ENCODE results near the gene EMSY. TPM values are rescaled to one million over a fixed set of nuclear protein-coding genes. Genes with fewer than 3 reads are reported as not detected.
"Not testable (repeated sequence)": the region's sequence is repeated elsewhere in the genome, so short reads cannot be mapped to it uniquely, and the experiment has no call there.

The EMSY gene
- 10 to 100 TPM; 31.4 to 35.9 TPM for total RNA-seq

- TF ChIP-seq, protein P1, sequence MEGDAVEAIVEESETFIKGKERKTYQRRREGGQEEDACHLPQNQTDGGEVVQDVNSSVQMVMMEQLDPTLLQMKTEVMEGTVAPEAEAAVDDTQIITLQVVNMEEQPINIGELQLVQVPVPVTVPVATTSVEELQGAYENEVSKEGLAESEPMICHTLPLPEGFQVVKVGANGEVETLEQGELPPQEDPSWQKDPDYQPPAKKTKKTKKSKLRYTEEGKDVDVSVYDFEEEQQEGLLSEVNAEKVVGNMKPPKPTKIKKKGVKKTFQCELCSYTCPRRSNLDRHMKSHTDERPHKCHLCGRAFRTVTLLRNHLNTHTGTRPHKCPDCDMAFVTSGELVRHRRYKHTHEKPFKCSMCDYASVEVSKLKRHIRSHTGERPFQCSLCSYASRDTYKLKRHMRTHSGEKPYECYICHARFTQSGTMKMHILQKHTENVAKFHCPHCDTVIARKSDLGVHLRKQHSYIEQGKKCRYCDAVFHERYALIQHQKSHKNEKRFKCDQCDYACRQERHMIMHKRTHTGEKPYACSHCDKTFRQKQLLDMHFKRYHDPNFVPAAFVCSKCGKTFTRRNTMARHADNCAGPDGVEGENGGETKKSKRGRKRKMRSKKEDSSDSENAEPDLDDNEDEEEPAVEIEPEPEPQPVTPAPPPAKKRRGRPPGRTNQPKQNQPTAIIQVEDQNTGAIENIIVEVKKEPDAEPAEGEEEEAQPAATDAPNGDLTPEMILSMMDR (IDR thresholded peaks at IDR 0.05), result no peak
- H3K36me3 ChIP-seq, result peaks cover 8% of the 10 kb centered on the region
- no peaks in the 10 kb centered on the region for H3K9me3 ChIP-seq
- peaks cover 0 to 31% of the 10 kb centered on the region in 2 donors for H3K4me1 ChIP-seq
- peak; percentile 98 for DNase-seq (ENCODE audit: low spot score)
- H3K4me3 ChIP-seq, result peak within 1 kb of the TSS; percentile 89 to 99
- no peaks in the 10 kb centered on the region for H3K27me3 ChIP-seq
- peak within 1 kb of the TSS; percentile 93 to 98 for H3K27ac ChIP-seq
Observed at GRCh38 chr11:76444384-76445120, at the start of gene EMSY. EMSY (plus strand) TSS chr11:76445018; CDS start chr11:76446939, 1,921 bp downstream.

- H3K4me1 ChIP-seq, result no peaks in the 10 kb centered on the region
- TF ChIP-seq, protein P1 (IDR thresholded peaks at IDR 0.05), result no peak
- no peak overlapping the region for H3K4me3 ChIP-seq
- no peaks in the 10 kb centered on the region for H3K27me3 ChIP-seq
- no peak overlapping the region for H3K27ac ChIP-seq
- no peak for DNase-seq (ENCODE audit: low spot score)
- no peaks in the 10 kb centered on the region for H3K36me3 ChIP-seq
- no peaks in the 10 kb centered on the region for H3K9me3 ChIP-seq
Observed at GRCh38 chr11:76395296-76395695, 49.5 kb upstream of the EMSY start.

- Histone ChIP-seq H3K36me3 (no peaks in the 10 kb centered on the region), H3K27me3 (no peaks in the 10 kb centered on the region), H3K27ac (no peak overlapping the region), H3K4me1 (no peaks in the 10 kb centered on the region), H3K4me3 (no peak overlapping the region), H3K9me3 (no peaks in the 10 kb centered on the region)
- TF ChIP-seq, protein P1 (IDR thresholded peaks at IDR 0.05), result no peak
- DNase-seq (ENCODE audit: low spot score), result no peak
Observed at GRCh38 chr11:76397383-76397782, 47.4 kb upstream of the EMSY start.

DNA sequence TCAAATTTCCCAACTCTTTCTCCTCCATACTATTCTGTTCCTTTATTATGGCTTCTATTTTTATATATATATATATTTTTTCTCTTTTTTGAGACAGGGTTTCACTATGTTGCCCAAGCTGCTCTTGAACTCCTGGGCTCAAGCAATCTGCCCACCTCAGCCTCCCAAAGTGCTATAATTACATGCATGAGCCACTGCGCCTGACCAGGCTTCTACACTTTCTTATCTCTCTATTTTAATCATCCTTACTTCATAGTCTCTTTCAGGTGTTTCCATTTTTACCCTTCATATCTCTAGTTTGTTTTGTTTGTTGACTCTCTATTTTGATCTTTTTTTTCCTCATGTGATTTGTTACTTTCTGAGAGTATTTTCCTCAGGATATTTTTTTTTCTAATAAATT lies 43.9 kb upstream of the EMSY start:
- H3K4me1 ChIP-seq, result no peaks in the 10 kb centered on the region
- H3K27ac ChIP-seq, result no peak overlapping the region
- DNase-seq (ENCODE audit: low spot score), result no peak
- no peaks in the 10 kb centered on the region for H3K36me3 ChIP-seq
- no peak overlapping the region for H3K4me3 ChIP-seq
- H3K9me3 ChIP-seq, result no peaks in the 10 kb centered on the region
- TF ChIP-seq, protein P1 (IDR thresholded peaks at IDR 0.05), result no peak
- no peaks in the 10 kb centered on the region for H3K27me3 ChIP-seq

GRCh38 chr11:76401484-76401883 lies 43.3 kb upstream of the EMSY start:
- not testable (repeated sequence) for H3K9me3 ChIP-seq; H3K4me3 ChIP-seq; H3K27me3 ChIP-seq; H3K4me1 ChIP-seq; DNase-seq (ENCODE audit: low spot score); H3K27ac ChIP-seq; H3K36me3 ChIP-seq

DNA sequence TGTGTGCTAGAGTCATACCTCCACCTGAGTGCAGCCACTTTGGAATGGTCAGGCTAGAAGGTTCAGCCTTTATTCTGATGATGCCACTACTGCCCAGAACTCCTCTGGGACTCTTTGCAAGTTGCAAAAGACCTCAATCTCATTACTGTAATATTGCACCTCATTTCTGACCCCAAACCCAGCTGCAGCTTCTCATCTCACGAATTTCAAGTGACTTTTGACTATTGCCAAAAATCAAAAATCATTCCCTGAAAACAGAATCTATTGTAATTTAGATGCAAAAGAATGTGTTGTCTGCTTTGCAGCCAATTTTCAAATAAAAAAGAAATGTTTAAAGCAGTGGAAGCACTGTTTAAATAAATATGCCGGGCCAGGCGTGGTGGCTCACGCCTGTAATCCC lies 38.5 kb upstream of the EMSY start:
- H3K4me1 ChIP-seq, result no peaks in the 10 kb centered on the region
- no peaks in the 10 kb centered on the region for H3K27me3 ChIP-seq
- H3K36me3 ChIP-seq, result no peaks in the 10 kb centered on the region
- TF ChIP-seq, protein P1 (IDR thresholded peaks at IDR 0.05), result no peak
- no peak overlapping the region for H3K27ac ChIP-seq
- no peaks in the 10 kb centered on the region for H3K9me3 ChIP-seq
- no peak for DNase-seq (ENCODE audit: low spot score)
- no peak overlapping the region for H3K4me3 ChIP-seq
